ENCODE data around the gene CFAP97D2.
"Not testable (repeated sequence)": the region's sequence is repeated elsewhere in the genome, so short reads cannot be mapped to it uniquely, and the experiment has no call there.

CFAP97D2 gene

GRCh38 chr13:114179087-114179658, at the start of gene CFAP97D2:
Gene CFAP97D2 (plus strand): TSS chr13:114179257. CDS start chr13:114179331, 74 bp downstream.
- DNase-seq (ENCODE audit: low read depth in 3 of 3) = no peak

GRCh38 chr13:114129649-114130062, 49.4 kb upstream of the CFAP97D2 start:
- no peak for DNase-seq (ENCODE audit: low read depth in 3 of 3)

- DNase-seq (ENCODE audit: low read depth in 3 of 3) = no peak
Observed at GRCh38 chr13:114130131-114130836, 48.8 kb upstream of the CFAP97D2 start.

- DNase-seq (ENCODE audit: low read depth in 3 of 3) = no peak
Observed at GRCh38 chr13:114130837-114131582, 48.0 kb upstream of the CFAP97D2 start.

- DNase-seq (ENCODE audit: low read depth in 3 of 3) = no peak
Observed at GRCh38 chr13:114131583-114132418, 47.3 kb upstream of the CFAP97D2 start.

- peak in 1 of 3 experiments; percentile 66 for DNase-seq (ENCODE audit: low read depth in 3 of 3)
Observed at GRCh38 chr13:114132419-114133121, 46.5 kb upstream of the CFAP97D2 start, which contains the start of gene RASA3. Gene RASA3 (minus strand): TSS chr13:114132623. CDS start chr13:114132489, 134 bp downstream.

- not testable (repeated sequence) for DNase-seq (ENCODE audit: low read depth in 3 of 3)
Observed at GRCh38 chr13:114133126-114133525, 45.9 kb upstream of the CFAP97D2 start.

- DNase-seq (ENCODE audit: low read depth in 3 of 3) = not testable (repeated sequence)
Observed at GRCh38 chr13:114133552-114133951, 45.5 kb upstream of the CFAP97D2 start.

GRCh38 chr13:114134111-114134943, 44.7 kb upstream of the CFAP97D2 start:
- DNase-seq (ENCODE audit: low read depth in 3 of 3) = no peak

GRCh38 chr13:114134944-114135610, 44.0 kb upstream of the CFAP97D2 start:
- no peak for DNase-seq (ENCODE audit: low read depth in 3 of 3)

- no peak for DNase-seq (ENCODE audit: low read depth in 3 of 3)
Observed at GRCh38 chr13:114135731-114136171, 43.3 kb upstream of the CFAP97D2 start.

- no peak for DNase-seq (ENCODE audit: low read depth in 3 of 3)
Observed at GRCh38 chr13:114136576-114136975, 42.5 kb upstream of the CFAP97D2 start.

GRCh38 chr13:114140131-114140905, 38.7 kb upstream of the CFAP97D2 start:
- DNase-seq (ENCODE audit: low read depth in 3 of 3) = no peak

GRCh38 chr13:114140906-114141250, 38.2 kb upstream of the CFAP97D2 start:
- no peak for DNase-seq (ENCODE audit: low read depth in 3 of 3)

GRCh38 chr13:114141261-114141996, 37.6 kb upstream of the CFAP97D2 start:
- no peak for DNase-seq (ENCODE audit: low read depth in 3 of 3)

- no peak for DNase-seq (ENCODE audit: low read depth in 3 of 3)
Observed at GRCh38 chr13:114142137-114142550, 36.9 kb upstream of the CFAP97D2 start.

- no peak for DNase-seq (ENCODE audit: low read depth in 3 of 3)
Observed at GRCh38 chr13:114142640-114143490, 36.2 kb upstream of the CFAP97D2 start.

Data from stimulated activated CD4-positive, alpha-beta T cell treated with anti-CD3 and anti-CD28 coated beads, TNF-alpha, amount 100 ng/mL, for 24 hours (primary cell).